ENCODE measurements around the gene ANKZF1.

DNA sequence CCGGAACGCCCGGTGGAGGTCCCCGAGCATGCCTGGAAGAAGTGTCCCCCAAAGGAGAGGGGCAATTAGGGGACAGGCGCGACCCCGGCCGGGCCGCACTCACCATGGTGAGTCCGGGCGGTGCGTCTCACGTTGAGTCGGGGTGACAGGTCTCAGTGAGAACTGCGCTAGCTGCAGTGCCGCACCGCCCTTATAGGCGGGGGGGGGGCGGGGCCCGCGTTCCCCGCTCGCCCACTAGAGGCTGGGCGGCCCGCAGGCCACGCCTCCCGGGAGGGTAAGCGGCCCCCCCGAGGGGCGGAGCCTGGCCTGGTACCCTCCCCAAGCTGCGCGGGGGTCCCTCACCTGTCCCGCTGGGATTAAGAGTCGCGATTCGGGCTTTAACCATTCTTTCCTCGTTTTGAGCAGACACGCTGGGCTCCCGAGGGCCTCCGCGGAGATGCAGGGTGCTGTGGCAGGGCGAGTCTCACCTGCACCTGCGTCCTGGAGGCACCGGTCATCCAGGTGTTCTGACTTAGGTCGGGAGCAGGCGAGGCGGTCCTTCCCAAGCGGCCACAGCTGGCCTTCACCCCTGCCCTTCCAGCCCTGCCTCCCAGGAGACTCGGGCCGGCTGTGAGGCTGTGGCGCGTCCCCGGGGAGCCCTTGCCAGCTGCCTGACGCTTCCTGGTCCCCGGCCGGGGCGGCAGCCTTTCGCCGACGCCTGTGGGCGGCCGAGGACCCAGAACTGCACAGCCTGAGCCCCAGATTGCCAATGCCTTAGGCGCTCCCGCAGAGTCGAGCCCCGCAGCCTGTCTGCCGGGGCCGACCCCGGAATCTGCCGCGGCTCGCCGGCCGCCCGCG is 24.4 kb downstream of the ANKZF1 start, which contains the start of gene TUBA4A:
- peak; percentile 98 for TF ChIP-seq POLR2A (IDR thresholded peaks at IDR 0.05)
- TF ChIP-seq, protein P1, sequence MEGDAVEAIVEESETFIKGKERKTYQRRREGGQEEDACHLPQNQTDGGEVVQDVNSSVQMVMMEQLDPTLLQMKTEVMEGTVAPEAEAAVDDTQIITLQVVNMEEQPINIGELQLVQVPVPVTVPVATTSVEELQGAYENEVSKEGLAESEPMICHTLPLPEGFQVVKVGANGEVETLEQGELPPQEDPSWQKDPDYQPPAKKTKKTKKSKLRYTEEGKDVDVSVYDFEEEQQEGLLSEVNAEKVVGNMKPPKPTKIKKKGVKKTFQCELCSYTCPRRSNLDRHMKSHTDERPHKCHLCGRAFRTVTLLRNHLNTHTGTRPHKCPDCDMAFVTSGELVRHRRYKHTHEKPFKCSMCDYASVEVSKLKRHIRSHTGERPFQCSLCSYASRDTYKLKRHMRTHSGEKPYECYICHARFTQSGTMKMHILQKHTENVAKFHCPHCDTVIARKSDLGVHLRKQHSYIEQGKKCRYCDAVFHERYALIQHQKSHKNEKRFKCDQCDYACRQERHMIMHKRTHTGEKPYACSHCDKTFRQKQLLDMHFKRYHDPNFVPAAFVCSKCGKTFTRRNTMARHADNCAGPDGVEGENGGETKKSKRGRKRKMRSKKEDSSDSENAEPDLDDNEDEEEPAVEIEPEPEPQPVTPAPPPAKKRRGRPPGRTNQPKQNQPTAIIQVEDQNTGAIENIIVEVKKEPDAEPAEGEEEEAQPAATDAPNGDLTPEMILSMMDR (IDR thresholded peaks at IDR 0.05 in 4 of 5, conservative IDR thresholded peaks at IDR 0.05 in 1 of 5) = peak in 3 of 5 experiments; percentile 23 to 34 (median 30)
